OCI-LY3 (cell line): ENCODE data around the gene B3GALT5.

Experiments used
- H2AFZ ChIP-seq: fragments of 200-600, 300-600 bp; shearing (Covaris generic); 2 replicates; pipeline ENCODE4 v1.6.0; 2014; ENCODE audit warnings: antibody characterized with exemption, low read depth, low read length
- H3K27ac ChIP-seq: fragments of 200-600, 300-600 bp; sonication (generic); 2 replicates; pipeline ENCODE4 v1.5.1; 2014; ENCODE audit warnings: mild to moderate bottlenecking, low read length, moderate library complexity, mixed read lengths
- H3K27me3 ChIP-seq: fragments of 200-600, 300-600 bp; sonication (generic); 2 replicates; pipeline ENCODE4 v1.6.1; 2014; ENCODE audit warnings: low read depth, low read length, mixed read lengths
- H3K36me3 ChIP-seq: fragments of 200-600, 300-600 bp; sonication (generic); replicated peaks from 2 replicates; pipeline ENCODE3; 2014; ENCODE audit warnings: low read depth, low read length, mixed read lengths
- H3K4me1 ChIP-seq: fragments of 300-600, 200-600 bp; sonication (generic); 2 replicates; pipeline ENCODE4 v1.6.1; 2014; ENCODE audit warnings: low read length, mixed read lengths
- H3K4me2 ChIP-seq: fragments of 200-600, 300-600 bp; sonication (generic); 2 replicates; pipeline ENCODE4 v1.6.1; 2014; ENCODE audit warnings: low read length, mixed read lengths
- H3K4me3 ChIP-seq: fragments of 300-600, 200-600 bp; sonication (generic); 2 replicates; pipeline ENCODE4 v1.5.1; 2014; ENCODE audit warnings: antibody characterized with exemption, mild to moderate bottlenecking, low read length, moderate library complexity
- H3K79me2 ChIP-seq: fragments of 300-600, 200-600 bp; shearing (Covaris generic); 2 replicates; pipeline ENCODE4 v1.6.1; 2014; ENCODE audit warnings: mild to moderate bottlenecking, low read length, mixed read lengths
- H3K9ac ChIP-seq: fragments of 300-600, 200-600 bp; shearing (Covaris generic); 2 replicates; pipeline ENCODE4 v1.6.0; 2014; ENCODE audit warnings: mild to moderate bottlenecking, low read length, moderate library complexity
- H3K9me3 ChIP-seq: fragments of 200-600, 300-600 bp; shearing (Covaris generic); 2 replicates; pipeline ENCODE4 v1.6.1; 2014; ENCODE audit warnings: low read length, mixed read lengths; ENCODE audit not compliant: insufficient read depth
- H4K20me1 ChIP-seq: fragments of 200-600, 300-600 bp; sonication (generic); 2 replicates; pipeline ENCODE4 v1.6.1; 2016; ENCODE audit warnings: low read length, mixed read lengths; ENCODE audit not compliant: insufficient read depth
- EZH2phosphoT487 ChIP-seq: fragments of 200-600 bp; shearing (Covaris generic); IDR thresholded peaks from 2 replicates; pipeline ENCODE4 v1.6.1; 2018; ENCODE audit warnings: antibody characterized with exemption, mixed run types, low read depth
- TF ChIP-seq, protein P1 (sequence below): fragments of 200-600, 300-600 bp; sonication (generic); IDR thresholded peaks from 2 replicates; pipeline ENCODE4 v1.5.1; 2014; ENCODE audit warnings: antibody characterized with exemption, low read length, low read depth

The B3GALT5 gene

GRCh38 chr21:39714331-39714730, 101.6 kb downstream of the B3GALT5 start:
- no peak overlapping the region for H2AFZ ChIP-seq
- no peaks in the 10 kb centered on the region for H3K36me3 ChIP-seq
- no peaks in the 10 kb centered on the region for H3K79me2 ChIP-seq
- no peak overlapping the region for H3K4me2 ChIP-seq
- no peak overlapping the region for H3K9ac ChIP-seq
- H3K4me3 ChIP-seq: no peak overlapping the region
- H3K9me3 ChIP-seq: no peaks in the 10 kb centered on the region
- no peaks in the 10 kb centered on the region for H3K4me1 ChIP-seq
- H3K27me3 ChIP-seq: no peaks in the 10 kb centered on the region
- TF ChIP-seq, protein P1, sequence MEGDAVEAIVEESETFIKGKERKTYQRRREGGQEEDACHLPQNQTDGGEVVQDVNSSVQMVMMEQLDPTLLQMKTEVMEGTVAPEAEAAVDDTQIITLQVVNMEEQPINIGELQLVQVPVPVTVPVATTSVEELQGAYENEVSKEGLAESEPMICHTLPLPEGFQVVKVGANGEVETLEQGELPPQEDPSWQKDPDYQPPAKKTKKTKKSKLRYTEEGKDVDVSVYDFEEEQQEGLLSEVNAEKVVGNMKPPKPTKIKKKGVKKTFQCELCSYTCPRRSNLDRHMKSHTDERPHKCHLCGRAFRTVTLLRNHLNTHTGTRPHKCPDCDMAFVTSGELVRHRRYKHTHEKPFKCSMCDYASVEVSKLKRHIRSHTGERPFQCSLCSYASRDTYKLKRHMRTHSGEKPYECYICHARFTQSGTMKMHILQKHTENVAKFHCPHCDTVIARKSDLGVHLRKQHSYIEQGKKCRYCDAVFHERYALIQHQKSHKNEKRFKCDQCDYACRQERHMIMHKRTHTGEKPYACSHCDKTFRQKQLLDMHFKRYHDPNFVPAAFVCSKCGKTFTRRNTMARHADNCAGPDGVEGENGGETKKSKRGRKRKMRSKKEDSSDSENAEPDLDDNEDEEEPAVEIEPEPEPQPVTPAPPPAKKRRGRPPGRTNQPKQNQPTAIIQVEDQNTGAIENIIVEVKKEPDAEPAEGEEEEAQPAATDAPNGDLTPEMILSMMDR: no peak
- no peak for TF ChIP-seq EZH2phosphoT487
- H3K27ac ChIP-seq: no peak overlapping the region
- no peaks in the 10 kb centered on the region for H4K20me1 ChIP-seq

GRCh38 chr21:39715804-39716397, 103.2 kb downstream of the B3GALT5 start:
- Histone ChIP-seq H3K27ac (no peak overlapping the region), H3K27me3 (no peaks in the 10 kb centered on the region), H3K4me3 (no peak overlapping the region), H3K4me1 (no peaks in the 10 kb centered on the region), H3K79me2 (no peaks in the 10 kb centered on the region), H3K36me3 (no peaks in the 10 kb centered on the region), H3K4me2 (no peak overlapping the region), H2AFZ (no peak overlapping the region), H3K9ac (no peak overlapping the region), H4K20me1 (no peaks in the 10 kb centered on the region), H3K9me3 (no peaks in the 10 kb centered on the region)
- TF ChIP-seq, protein P1: peak; percentile 55
- TF ChIP-seq EZH2phosphoT487: no peak

- no peaks in the 10 kb centered on the region for H3K27me3 ChIP-seq
- no peak overlapping the region for H3K27ac ChIP-seq
- TF ChIP-seq EZH2phosphoT487: no peak
- TF ChIP-seq, protein P1: no peak
- H2AFZ ChIP-seq: no peak overlapping the region
- no peaks in the 10 kb centered on the region for H3K79me2 ChIP-seq
- H3K4me3 ChIP-seq: no peak overlapping the region
- H3K4me2 ChIP-seq: no peak overlapping the region
- no peaks in the 10 kb centered on the region for H3K36me3 ChIP-seq
- H3K9me3 ChIP-seq: no peaks in the 10 kb centered on the region
- H3K4me1 ChIP-seq: no peaks in the 10 kb centered on the region
- no peak overlapping the region for H3K9ac ChIP-seq
- no peaks in the 10 kb centered on the region for H4K20me1 ChIP-seq
Measured at GRCh38 chr21:39720126-39720778, 107.5 kb downstream of the B3GALT5 start.

- no peak for TF ChIP-seq EZH2phosphoT487
- H3K27me3 ChIP-seq: no peaks in the 10 kb centered on the region
- no peaks in the 10 kb centered on the region for H4K20me1 ChIP-seq
- H3K9ac ChIP-seq: no peak overlapping the region
- no peaks in the 10 kb centered on the region for H3K79me2 ChIP-seq
- no peak overlapping the region for H3K4me2 ChIP-seq
- no peaks in the 10 kb centered on the region for H3K36me3 ChIP-seq
- H2AFZ ChIP-seq: no peak overlapping the region
- H3K4me1 ChIP-seq: no peaks in the 10 kb centered on the region
- no peaks in the 10 kb centered on the region for H3K9me3 ChIP-seq
- H3K4me3 ChIP-seq: no peak overlapping the region
- H3K27ac ChIP-seq: no peak overlapping the region
Measured at GRCh38 chr21:39721885-39722284, 109.1 kb downstream of the B3GALT5 start.
